Muscle of arm (tissue), 12 donors: ENCODE results near the gene MOCOS. TPM values are rescaled to one million over a fixed set of nuclear protein-coding genes. Genes with fewer than 3 reads are reported as not detected.

Source experiments
- DNase-seq: peaks from one replicate; pipeline ENCODE4 v3.0.0-alpha.2; 2013
- polyA plus RNA-seq, 12 donors: library from polyadenylated mRNA; unstranded; fragments of 120-200 nt; gene quantifications; one replicate each; pipeline ENCODE4 v1.2.1, GENCODE V29; 2013; ENCODE audit not compliant: insufficient read length in 12 of 12

MOCOS gene
- polyA plus RNA-seq, 12 donors, result 0.09 to 0.77 (median 0.20) TPM; not detected in 2

GRCh38 chr18:36179562-36180355 is 7.5 kb upstream of the MOCOS start:
- DNase-seq, result peak; percentile 40

GRCh38 chr18:36181441-36181840 is 5.9 kb upstream of the MOCOS start:
- DNase-seq, result no peak

DNA sequence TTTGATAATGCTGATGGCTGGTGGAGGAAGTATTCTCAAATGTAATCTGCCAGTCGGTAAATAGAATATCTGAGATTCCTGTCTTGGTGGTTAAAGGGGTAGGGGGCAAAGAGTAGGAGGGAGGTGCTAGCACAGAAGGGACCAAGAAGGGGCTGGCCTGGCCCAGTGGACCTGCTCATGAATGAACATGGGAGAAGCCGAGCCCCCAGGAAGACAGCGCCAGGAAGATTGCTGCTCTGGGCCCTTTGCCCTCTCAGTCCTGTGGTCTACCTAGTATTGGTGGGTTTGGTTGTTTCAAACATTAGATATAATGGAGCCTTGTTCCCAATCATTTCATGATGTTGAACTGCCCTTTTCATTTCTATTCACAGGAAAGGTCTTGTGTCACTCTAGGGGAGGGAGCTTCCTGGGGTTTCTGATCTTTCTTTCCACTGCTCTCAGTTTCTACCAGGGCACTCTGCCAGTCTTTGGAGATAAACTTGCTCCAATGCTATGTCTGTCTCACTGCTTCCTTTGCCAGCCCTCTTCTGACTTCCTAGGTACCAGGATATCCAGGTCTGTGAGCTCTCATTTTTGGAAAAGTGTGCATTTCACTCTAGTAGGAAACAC is 5.3 kb upstream of the MOCOS start:
- DNase-seq, result no peak

- DNase-seq, result no peak
Measured at GRCh38 chr18:36183033-36183432, 4.3 kb upstream of the MOCOS start.

DNA sequence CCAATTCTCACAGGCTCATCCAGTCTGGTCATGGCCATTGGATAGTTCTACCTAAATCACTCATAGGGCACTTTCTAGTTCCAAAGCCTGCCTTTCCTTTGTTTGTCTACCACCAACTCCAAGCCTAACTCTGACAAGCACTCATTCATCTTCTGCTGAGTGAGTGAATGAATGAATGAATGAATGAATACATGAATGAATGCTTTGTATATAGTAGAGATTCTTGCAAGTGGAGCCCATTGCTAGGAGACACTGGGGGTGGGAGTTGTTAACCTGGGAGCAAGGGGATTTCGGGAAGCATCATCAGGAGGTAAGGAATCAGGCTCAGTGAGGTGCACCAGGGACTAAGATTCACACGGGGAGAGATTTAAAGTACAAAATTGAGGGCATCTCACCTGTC is 3.3 kb upstream of the MOCOS start:
- DNase-seq, result no peak

- no peak for DNase-seq
Measured at GRCh38 chr18:36185157-36185556, 2.1 kb upstream of the MOCOS start.

DNA sequence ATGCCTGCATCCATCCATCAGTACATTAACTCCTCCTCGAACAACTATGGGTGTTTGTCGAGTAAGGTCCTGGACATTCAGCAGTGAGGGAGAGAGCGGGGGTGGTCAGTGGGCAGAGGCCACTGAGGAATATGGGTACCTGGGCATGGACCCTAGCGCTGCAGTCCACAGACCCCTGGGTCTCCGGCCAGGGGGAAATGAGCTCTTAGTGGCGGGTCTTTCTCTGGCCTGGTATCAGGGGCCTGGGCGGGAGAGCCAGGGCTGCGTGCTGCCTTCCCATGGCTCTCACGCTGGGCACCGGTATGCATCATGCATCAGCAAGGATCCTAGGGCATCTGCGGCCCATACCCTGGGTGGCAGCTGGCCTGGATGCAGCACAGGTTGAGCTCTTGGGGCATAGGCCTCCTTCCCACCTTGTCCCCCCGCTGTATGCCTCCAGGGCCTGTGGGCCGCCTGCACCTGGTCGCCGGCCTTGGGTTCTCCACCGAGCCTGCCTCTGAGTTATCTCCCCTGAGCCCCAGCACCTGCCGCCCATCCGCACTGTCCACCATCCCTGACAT is 1.3 kb upstream of the MOCOS start:
- DNase-seq, result no peak

GRCh38 chr18:36186461-36187192 is 670 bp upstream of the MOCOS start:
- no peak for DNase-seq

- no peak for DNase-seq
Measured at GRCh38 chr18:36187826-36188721, 777 bp downstream of the MOCOS start.

DNA sequence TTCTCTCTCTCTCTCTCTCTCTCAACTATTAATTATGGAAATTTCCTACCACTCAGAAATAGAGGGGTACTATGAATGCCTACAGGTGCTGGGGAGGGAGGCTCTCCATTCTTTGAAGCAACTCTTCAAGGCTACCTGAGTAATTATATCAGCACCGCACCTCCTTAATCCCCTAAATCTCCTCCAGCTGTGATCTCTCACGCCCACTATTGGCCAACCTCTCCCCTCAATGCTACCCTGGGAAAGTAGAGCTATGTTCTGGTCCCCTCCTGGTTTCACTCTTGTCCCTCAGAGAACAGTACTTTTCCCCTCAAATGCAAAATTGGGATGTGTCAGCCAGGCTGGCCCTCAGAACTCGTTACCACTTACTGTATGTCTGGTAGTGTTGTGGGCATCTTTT is 1.6 kb downstream of the MOCOS start:
- DNase-seq, result no peak

DNA sequence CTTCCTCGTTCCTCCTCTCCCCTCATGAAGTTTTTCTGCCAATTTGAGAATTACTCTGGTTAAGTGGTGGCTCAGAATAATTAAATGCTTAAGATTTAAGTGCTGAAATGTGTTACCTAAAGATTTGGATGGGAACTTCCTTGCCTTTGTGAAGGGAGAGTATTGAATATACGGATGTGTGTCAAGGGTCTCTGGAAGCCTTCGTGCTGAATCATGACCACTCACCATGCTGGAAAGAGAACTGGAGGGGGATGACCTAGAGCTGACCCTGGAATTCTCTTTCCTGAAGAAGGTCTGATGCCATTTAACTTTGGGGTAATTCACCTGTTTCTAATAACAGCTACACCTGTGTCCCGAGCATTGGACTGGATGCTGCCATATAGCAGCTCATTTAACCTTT is 2.2 kb downstream of the MOCOS start:
- DNase-seq, result no peak

GRCh38 chr18:36191286-36191685 is 4.0 kb downstream of the MOCOS start:
- no peak for DNase-seq

DNA sequence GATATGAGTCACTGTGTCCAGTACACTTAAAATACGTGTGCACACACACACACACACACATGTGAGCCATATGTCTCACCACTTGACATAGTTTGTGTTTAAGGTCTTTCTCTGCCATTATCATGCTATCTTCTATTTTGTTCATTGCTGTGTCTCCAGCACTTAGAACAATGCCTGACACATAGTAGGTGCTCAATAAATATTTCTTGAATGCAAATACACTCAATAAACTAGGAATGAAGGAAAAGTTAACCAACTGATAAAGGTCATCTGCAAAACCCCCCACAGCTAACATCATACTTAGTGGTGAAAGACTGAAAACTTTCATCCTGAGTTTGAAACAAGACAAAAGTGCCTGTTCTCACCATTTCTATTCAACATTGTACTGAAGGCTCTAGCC is 4.4 kb downstream of the MOCOS start:
- DNase-seq, result no peak

GRCh38 chr18:36194600-36195315 is 7.5 kb downstream of the MOCOS start:
- no peak for DNase-seq

- DNase-seq, result no peak
Measured at GRCh38 chr18:36195427-36196122, 8.3 kb downstream of the MOCOS start.

- no peak for DNase-seq
Measured at GRCh38 chr18:36196238-36196995, 9.1 kb downstream of the MOCOS start.

DNA sequence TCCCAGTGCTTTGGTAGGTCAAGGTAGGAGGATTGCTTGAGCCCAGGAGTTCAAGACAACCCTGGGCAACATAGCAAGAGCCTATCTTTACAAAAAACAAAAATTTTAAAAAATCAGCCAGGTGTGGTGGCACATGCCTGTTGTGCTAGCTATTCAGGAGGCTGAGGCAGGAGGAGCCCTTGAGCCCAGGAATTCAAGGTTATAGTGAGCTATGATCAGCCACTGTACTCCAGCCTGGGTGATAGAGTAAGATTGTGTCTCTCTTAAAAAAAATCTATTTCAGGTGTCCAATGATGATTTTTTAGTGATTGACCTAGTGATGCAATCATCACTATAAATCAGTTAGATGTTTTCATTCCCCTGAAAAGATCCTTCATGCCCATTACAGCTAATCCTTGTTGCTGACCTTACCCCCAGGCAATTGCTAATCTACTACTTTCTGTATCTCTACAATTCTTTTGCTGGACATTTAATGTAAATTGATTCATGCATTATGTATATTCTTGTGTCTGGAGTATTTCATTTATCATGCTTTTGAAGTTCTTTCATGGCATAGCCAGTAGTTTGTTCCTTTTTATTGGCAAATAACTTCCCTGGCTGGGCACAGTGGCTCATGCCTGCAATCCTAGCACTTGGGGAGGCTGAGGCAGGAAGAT is 10.3 kb downstream of the MOCOS start:
- no peak for DNase-seq

DNA sequence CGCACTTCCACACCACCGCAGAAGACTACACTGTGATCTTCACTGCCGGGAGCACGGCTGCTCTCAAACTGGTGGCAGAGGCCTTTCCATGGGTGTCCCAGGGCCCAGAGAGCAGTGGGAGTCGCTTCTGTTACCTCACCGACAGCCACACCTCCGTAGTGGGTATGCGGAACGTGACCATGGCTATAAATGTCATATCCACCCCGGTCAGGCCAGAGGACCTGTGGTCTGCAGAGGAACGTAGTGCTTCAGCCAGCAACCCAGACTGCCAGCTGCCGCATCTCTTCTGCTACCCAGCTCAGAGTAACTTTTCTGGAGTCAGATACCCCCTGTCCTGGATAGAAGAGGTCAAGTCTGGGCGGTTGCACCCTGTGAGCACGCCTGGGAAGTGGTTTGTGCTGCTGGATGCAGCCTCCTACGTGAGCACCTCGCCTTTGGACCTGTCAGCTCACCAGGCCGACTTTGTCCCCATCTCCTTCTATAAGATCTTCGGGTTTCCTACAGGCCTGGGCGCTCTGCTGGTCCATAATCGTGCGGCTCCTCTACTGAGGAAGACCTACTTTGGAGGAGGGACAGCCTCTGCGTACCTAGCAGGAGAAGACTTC is 12.5 kb downstream of the MOCOS start:
- no peak for DNase-seq
